AG04450 (cell line): ENCODE results near the gene DRAP1. TPM values are rescaled to one million over a fixed set of nuclear protein-coding genes. Genes with fewer than 3 reads are reported as not detected.

Experiments used
- CTCF ChIA-PET: fragments of 300-600, 350-600 bp; formaldehyde crosslinking; extraction: SDS; loops from one replicate; lab custom pipeline; 2022; ENCODE audit warnings: antibody characterized with exemption, inconsistent platforms; lab: Charles Lee
- POLR2A ChIA-PET: fragments of 350-600 bp; formaldehyde crosslinking; extraction: SDS; loops from one replicate; lab custom pipeline; 2021; ENCODE audit warnings: antibody characterized with exemption, inconsistent platforms; lab: Yijun Ruan, JAX
- DNase-seq: peaks from one replicate; pipeline ENCODE4 v3.0.0-alpha.2; 2011; ENCODE audit warnings: low read depth, low spot score
- H3K27ac ChIP-seq: one replicate; pipeline ENCODE4 v1.5.1; 2012; ENCODE audit warnings: low read depth, low read length, control low read depth
- H3K27me3 ChIP-seq: one replicate; pipeline ENCODE4 v1.6.0; 2012; ENCODE audit warnings: low read length; ENCODE audit not compliant: control insufficient read depth, insufficient read depth
- H3K4me3 ChIP-seq: 2 replicates; pipeline ENCODE4 v1.5.1; 2011; ENCODE audit warnings: mild to moderate bottlenecking, low read depth, low read length, control low read depth
- H3K9me3 ChIP-seq: 2 replicates; pipeline ENCODE4 v1.5.1; 2012; ENCODE audit warnings: low read length; ENCODE audit not compliant: control insufficient read depth, insufficient read depth
- CTCF ChIP-seq: IDR thresholded peaks from 2 replicates; pipeline ENCODE4 v1.5.1; 2011; ENCODE audit warnings: low read depth, low read length, control low read depth, inconsistent platforms
- polyA minus RNA-seq: library from RNA; depleted of rRNA, polyadenylated mRNA; stranded (reverse); fragments of >200 nt; gene quantifications from 2 replicates; pipeline ENCODE4 v1.2.3, GENCODE V29; 2011; rRNA and poly(A)+ RNA removed
- polyA plus RNA-seq: library from polyadenylated mRNA; depleted of rRNA; stranded (reverse); fragments of >200 nt; gene quantifications from 2 replicates; pipeline ENCODE4 v1.2.3, GENCODE V29; 2011; rRNA removed

Gene DRAP1, protein sequence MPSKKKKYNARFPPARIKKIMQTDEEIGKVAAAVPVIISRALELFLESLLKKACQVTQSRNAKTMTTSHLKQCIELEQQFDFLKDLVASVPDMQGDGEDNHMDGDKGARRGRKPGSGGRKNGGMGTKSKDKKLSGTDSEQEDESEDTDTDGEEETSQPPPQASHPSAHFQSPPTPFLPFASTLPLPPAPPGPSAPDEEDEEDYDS
- 96.9 and 130 TPM in 2 replicates for polyA plus RNA-seq
- polyA minus RNA-seq = 34.5 and 39.0 TPM in 2 replicates

DNA sequence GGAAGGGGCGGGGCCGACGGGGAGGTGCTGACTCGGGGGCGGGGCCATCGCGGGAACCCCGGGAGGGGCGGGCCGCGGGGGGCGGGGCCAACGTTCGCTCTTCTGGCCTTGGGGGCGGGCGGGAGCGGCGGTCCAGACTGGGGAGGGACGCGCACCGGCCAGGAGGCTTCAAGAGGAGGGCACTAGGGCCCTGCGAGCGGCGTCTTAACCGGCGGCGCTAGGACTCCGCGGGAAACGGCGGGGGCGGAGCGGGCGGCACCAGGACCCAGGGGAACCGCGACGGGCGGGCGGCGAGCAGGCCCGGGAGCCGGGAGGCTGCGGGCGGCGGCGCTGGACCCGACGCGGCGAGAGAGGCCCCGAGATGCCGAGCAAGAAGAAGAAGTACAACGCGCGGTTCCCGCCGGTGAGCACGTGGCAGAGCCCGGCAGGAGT lies at the start of gene DRAP1:
Gene DRAP1, plus strand, starts transcription at position 286 of the 432 bp plus-strand sequence. Its CDS starts 76 bp downstream, at position 362.
- Histone ChIP-seq H3K9me3 (peaks cover 11% of the 10 kb centered on the region; the same call in 1 of the 2 replicates), H3K4me3 (peak within 1 kb of the TSS; percentile 94), H3K27me3 (no peaks in the 10 kb centered on the region), H3K27ac (peak within 1 kb of the TSS; percentile 93)
- DNase-seq = peak; percentile 93
- CTCF ChIA-PET = no interaction called here
- POLR2A ChIA-PET = interaction anchor here (1.5 to 1.6 kb wide), 2 partner anchors 18 to 22 kb away, joined by 4 to 5 read pairs; partner anchors contain the start of gene FOSL1
- no peak for TF ChIP-seq CTCF

DNA sequence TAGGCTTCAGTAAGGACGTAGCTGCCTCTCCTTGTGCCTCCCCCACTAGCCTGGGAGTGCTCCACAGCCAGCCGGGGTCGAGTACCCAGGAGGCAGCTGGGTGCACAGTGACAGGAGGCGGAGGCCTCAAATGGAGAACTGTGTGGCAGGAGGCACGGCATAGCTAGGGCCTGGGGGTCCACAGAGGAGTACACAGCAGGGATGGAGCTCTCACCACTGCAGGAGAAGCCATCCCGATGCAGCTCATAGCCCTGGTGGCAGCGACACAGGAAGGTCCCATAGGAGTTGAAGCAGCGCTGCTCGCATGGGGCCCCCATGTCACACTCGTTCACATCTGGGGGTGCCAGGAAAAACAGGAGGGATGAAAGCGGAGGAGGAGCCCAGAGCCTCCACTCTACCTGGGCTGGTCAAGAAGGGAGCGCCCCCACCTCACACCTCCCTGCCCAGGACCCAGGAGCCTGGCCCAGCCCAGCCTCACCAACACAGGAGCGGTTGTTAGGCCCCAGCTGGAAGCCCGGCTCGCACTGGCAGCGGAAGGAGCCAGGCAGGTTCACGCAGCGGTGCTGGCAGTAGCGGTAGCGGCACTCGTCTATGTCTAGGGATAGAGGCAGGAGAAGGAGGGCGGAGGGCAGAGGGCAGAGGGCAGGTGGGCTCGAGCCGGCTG lies 49.5 kb upstream of the DRAP1 start:
- POLR2A ChIA-PET = interaction anchor here (0.6 to 4.2 kb wide), 2 partner anchors 11 to 16 kb away, joined by 8 to 26 read pairs; partner anchors contain the start of gene MUS81
- Histone ChIP-seq H3K4me3 (no peak overlapping the region), H3K27me3 (no peaks in the 10 kb centered on the region), H3K9me3 (no peaks in the 10 kb centered on the region; the same call in 1 of the 2 replicates), H3K27ac (peak overlapping the region; percentile 21)
- no peak for DNase-seq
- CTCF ChIA-PET = interaction anchor here (2.1 to 4.2 kb wide), 4 partner anchors 10 to 19 kb away, joined by 14 to 35 read pairs (median 22); partner anchors contain the start of genes FIBP and MUS81
- no peak for TF ChIP-seq CTCF

DNA sequence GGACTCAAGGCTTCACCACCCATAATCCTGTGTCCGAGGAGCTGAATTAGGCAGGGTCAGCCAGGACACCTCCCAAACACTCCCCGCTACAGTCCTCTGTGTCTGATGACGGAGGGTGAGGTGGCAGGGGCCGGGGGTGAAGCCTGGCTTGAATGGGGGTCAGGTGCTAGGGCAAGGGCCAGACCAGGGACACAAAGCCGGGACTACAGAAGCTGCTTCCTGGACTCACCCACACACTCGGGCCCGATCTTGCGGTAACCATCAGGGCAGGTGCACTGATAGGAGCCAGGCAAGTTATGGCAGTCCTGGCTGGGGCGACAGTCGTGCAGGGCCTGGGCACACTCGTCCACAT lies 48.9 kb upstream of the DRAP1 start:
- ChIA-PET POLR2A (interaction anchor here (1.1 to 4.2 kb wide), 2 partner anchors 10 to 11 kb away, joined by 3 to 26 read pairs; partner anchors contain the start of gene MUS81), CTCF (interaction anchor here (1.3 to 4.2 kb wide), 5 partner anchors 9 to 118 kb away, joined by 3 to 35 read pairs (median 20); partner anchors contain the start of genes FIBP and MUS81)
- DNase-seq = no peak
- H3K27me3 ChIP-seq = no peaks in the 10 kb centered on the region
- peak overlapping the region; percentile 76; the same call in 1 of the 2 replicates for H3K4me3 ChIP-seq
- TF ChIP-seq CTCF = no peak
- H3K9me3 ChIP-seq = no peaks in the 10 kb centered on the region; the same call in 1 of the 2 replicates
- peak overlapping the region; percentile 21 for H3K27ac ChIP-seq

DNA sequence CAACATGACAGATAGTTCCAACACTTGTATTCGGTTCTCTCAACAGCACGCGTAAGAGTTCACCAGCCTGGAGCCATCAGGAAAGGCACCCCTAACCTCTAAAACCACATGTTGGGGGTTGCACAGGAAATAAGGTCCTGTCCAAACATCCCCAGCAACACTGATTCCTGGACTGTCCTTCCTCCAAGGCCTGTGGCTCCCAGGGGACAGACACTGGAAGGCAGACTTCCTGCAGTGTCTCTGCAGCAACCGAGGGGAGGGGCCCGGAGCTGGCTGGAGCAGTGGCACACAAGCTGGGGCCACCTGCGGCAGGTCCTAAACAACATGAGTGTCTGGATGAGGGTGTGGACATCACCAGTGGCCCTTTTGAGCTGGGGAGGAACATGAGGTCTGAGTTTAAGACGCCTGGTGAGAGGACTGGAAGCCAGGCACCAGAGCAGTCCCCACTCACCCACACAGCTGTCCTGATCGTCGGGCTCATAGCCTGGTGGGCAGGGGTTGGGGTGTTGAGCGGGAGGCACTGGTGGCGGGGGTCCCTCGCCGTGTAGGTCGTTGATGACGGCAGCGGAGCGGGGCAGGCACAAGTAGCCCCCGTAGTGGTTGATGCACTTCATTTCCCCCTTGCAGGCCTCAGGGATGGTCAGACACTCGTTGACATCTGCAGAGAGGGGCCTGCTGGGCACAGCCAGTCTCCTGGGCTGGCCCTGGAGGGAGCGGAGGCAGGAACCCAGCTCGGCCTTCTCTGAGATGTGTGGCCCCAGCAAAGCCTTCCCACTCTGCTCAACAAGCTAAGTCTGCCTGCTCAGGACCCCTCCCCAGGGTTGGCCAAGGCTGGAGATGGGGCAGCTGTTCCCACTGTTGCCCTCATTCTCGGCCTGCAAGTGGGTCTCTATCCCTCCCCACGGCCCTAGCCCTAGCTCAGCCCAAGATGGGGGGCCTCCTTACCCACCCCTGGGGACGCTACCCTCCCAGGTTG lies 48.2 kb upstream of the DRAP1 start:
- peak overlapping the region; percentile 83 for H3K27ac ChIP-seq
- DNase-seq = no peak

More for the DNA sequence above, 48.2 kb upstream of the DRAP1 start:
- POLR2A ChIA-PET = interaction anchor here (0.5 to 2.2 kb wide), 8 partner anchors 8 to 249 kb away, joined by 3 to 37 read pairs (median 7); partner anchors contain the start of genes CCDC85B, CFL1, FIBP and FOSL1
- no peaks in the 10 kb centered on the region for H3K27me3 ChIP-seq
- no peak for TF ChIP-seq CTCF
- CTCF ChIA-PET = interaction anchor here (0.6 to 2.4 kb wide), 8 partner anchors 10 to 198 kb away, joined by 3 to 23 read pairs (median 6); partner anchors contain the start of genes FIBP and MUS81
- H3K4me3 ChIP-seq = peak overlapping the region; percentile 76
- no peaks in the 10 kb centered on the region; the same call in 1 of the 2 replicates for H3K9me3 ChIP-seq
